Eye (tissue), 1 donor: ENCODE results near the gene CHRND.

Source experiments
- DNase-seq: peaks from one replicate; pipeline ENCODE4 v3.0.0-alpha.2; 2015

CHRND gene

GRCh38 chr2:232488097-232488711 lies 37.8 kb upstream of the CHRND start:
- peak; percentile 52 for DNase-seq

- no peak for DNase-seq
Measured at GRCh38 chr2:232488721-232489300, 37.1 kb upstream of the CHRND start.

- no peak for DNase-seq
Measured at GRCh38 chr2:232489516-232490220, 36.3 kb upstream of the CHRND start.

DNA sequence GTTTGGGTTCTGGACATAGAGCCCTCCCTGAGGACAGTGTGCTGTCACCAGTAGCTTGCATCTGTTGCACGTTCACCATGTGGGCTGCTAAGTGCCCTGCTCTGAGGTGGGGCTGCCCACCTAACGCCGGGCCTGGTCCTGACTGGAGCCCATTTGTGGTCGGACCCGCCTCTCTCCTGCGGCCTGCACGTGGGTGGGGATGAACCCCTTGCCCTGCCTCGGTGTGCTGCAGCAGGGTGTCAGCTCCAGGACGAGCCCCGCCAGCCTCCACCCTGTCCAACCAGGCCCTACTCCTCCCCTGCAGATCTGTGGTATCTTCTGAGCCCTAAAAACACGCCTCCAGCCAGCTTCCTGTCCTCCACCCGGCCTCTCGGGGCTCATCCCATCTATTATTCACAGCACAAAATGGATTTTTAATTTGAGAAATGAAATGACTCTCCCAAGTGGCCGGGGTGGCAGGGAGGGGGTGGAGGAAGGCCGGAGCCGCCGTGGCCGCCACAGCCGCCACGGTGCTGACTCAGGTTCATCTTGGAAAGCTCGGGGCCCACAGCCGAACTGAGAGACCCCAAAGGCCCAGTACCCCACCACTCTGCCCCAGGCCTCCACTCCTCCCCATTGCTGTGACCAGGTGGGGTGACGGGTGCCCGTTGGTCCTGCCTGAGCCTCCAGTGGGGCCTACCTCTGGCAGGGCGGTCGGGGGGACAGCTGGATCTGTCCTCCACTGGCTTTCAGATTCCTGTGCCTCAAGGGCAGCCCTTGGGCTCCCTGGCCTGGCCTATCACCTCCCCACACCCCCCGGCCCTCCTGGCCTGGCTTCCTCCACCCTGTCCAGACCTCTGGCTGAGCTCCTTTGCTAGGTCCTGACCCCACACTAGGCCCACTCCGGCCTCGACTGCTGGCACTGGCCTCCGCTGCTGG lies 35.5 kb upstream of the CHRND start:
- DNase-seq, result peak; percentile 48

DNA sequence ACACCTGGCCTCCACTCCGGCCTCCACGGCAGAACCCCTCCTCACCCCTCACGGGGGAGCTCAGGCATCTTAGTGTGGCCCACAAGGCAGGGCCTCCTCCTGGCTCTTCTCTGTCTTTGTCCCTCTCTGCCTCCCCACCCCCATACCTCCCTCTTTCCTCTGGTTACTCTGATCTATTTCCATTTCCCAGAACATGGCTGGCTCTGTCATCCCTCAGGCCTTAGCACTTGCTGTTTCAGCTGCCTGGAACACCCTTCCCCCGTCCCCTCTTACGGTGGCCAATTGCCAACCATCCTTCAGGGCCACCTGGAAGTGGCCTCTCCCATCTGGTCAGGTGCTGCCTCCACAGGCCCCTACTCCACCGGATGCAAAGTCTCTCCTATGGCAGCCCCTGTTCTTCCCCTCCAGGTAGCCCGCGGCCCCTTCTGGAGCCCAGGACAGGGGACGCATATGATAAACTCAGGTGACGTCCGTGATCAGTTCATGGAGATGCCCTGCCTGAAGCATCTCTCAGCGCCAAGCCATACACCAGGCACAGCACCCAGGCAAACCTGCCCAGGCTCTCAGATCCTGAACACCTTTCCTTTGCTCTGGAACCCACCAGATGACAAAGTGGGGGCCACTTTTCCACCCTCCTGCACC lies 34.7 kb upstream of the CHRND start:
- DNase-seq, result no peak

DNA sequence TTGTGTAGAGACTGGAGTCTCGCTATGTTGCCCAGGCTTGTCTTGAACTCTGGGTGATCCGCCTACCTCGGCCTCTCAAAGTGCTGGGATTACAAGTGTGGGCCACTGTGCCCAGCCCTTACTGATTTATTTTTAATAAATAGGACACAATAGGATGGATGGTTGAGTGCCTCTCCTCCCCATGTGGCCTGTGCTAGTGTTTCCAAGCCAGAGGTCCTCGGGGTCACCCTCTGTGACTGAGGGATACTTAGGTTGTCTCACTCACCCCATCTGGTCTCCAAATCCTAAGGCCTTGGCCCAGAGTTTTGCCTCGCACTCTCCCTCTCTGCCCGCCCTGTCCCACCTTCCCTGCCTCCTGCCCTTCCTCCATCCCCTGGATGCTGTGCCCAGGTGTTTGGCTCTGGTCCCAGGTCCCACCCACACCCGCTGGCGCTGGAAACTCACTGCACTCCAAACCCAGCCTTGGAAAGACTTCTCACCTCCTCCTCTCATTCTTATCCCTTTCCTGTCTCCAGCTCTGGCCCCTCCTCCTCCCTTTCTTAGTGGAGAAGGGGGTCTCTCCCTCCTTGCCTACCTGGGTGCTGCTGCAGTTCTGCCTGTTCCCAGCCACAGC lies 33.6 kb upstream of the CHRND start:
- DNase-seq, result no peak

DNA sequence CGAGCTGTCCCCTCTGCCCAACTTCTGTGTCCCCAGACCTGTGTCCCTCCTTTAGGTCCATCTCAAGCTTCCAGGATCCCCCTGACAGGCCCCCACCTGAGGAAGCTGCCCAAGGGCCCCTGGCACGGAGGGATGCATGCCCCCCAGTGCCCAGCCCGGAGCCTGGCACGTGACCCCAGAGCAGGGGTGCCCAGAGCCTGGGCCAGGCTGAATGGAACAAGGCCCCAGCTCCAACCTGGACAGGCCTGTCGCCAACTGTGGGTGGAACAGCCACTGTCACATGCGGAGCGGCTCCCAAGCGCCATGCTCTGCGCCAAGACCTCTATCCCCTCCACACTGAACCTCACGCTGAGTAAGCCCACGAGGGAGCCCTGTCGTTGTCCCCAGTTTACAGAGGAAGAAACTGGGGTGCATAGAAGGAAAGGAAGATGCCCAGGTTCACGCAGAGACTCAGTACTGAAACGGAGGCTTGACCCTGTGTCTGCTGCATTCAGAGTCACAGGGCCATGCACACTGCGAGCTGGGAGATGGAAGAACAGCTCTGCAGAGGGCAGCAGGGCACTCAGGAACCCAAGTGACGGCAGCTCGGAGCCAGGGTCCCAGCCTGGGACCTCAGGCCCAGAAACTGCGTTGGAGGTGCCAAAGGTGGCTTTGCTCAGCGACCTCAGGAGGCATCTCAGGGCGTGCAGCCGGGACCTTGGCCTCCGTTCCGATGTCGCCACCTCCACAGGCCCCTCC lies 32.8 kb upstream of the CHRND start:
- DNase-seq, result no peak

DNA sequence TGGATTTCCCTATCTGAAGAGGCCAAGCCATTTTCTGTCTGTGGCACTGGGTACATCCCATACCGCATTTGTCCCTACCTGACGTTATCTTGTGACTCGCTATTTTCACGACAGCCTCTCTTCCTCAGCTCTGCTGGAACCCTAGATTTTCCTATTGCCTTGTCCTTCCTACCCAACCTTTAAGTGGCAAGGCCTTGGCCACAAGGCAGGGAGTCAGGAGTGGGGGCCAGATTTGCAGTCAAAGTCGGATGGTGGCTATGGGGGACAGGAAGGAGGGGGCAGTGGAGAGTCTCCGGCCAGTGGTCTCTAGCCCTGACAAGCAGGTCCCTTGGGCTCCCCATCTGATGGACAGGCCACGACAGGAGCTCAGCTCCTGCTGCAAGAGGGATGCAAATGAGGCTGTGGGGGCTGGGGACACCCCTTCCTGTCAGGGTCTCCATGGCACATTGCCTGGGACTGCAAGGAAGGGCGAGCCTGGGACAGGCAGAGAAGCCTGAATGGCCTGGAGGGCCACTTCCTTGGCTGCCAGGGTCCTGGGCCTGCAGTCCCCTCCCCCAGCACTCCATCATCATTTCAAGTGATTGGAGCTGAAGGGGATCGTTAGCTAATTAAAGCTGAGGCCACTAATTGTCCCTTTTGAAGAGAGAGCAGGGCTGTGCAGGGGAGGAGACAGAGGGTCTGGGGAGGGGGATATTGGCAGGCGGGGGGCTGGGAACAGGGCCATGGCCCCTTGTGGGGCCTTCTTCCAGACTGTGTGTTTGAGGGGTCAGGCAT lies 32.1 kb upstream of the CHRND start:
- DNase-seq, result peak; percentile 71

GRCh38 chr2:232494542-232494941 lies 31.4 kb upstream of the CHRND start:
- DNase-seq, result no peak

GRCh38 chr2:232495292-232495691 lies 30.7 kb upstream of the CHRND start:
- no peak for DNase-seq

DNA sequence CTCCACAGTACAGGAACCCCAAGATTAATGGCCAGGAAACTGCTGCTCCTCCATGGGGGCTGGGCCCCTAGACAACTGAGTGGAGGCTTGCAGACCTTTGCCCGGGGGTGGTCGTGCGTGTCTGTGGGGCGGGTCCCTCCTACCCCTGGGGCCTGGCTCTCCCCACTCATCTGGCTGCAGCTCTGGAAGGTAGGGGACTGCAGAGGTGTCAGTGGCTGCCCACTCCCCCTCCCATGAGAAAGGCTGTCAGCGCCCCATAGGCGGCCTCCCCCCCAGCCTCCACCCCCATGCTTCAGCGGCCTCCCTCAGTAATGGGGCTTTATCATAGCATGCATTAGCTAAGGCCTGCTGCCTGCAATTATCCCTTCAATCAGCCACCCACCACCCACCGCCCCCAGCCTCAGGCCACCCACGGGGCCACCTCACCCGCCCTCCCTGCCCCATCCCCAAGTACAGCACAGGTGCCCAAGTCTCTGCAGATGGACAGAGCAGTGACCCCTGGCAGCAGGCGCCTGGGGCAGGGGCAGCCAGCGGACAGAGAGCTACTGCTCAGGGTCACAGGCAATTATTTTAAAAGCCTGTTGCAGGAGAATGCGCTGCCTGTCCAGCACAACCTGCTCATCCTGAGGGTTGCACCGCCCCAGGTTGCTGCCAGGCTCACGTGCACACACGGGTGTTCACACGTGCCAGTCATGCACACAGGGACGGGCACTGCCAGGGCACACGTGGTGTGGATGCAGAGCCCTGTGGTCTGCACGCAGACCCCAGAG lies 29.3 kb upstream of the CHRND start:
- peak; percentile 50 for DNase-seq

DNA sequence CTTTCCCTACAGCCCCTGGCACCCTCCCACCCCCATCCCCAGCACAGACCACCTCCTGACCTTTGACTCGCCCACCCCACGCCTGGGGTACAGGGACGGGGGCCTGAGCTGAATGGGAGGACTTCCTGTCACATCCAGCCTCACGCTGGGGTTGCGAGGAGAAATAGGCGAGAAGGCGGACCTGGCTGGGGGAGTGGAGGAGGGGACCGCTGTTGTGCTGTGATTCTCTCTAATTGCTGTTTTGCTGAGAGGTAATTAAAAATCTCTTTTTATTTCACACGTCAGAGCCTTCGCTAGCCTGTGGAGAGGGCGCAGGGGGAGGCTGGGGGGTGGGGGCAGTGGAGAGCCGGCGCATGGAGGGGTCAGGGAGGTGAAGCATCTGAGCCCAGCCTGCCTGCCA lies 28.6 kb upstream of the CHRND start:
- DNase-seq, result peak; percentile 46

DNA sequence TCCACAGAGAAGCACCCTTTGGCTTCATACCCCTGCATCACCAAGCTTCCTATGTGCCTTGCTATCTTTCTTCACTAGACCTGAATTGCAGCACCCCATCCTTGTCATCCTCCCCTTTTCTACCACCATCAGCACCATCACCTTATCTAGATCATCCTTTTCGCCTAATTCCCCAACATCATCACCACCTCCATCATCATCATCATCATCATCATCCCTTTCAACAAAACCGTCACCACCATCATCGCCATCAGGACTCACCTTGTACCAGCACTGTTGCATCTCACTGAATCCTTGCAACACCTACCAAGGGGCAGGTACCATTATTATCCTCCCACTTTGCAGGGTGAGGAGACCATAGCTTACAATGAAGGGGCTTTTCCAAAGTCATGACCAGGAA lies 27.5 kb upstream of the CHRND start:
- DNase-seq, result no peak

GRCh38 chr2:232501331-232501771 lies 24.6 kb upstream of the CHRND start:
- peak; percentile 36 for DNase-seq

DNA sequence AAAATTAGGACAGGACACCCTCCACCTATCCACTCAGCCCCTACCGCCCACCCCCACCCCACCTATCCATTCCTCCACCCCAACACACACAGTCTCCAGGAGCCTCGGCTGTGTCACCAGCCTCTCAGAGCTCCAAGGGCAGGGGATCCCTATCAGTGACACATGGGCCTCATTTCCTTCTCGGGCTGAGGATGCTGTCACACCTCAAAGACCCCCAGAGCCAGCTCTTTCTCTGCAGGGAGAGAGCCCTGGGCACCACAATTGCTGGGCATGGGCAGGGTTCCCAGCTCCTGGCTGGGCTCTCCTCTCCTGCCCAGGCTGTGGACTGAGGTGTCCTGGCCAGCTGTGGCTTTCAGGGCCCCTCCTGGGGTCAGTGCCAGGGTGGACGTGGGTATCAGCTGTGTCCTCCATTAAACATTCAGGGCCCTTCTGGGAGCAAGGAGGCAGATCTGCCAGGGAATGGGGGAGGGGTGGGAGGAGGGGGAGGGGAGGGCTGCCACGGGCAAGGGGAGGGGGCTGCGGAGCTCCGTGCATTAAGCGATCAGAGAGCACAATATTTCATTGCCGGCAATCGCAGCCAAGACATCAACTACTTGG lies 24.1 kb upstream of the CHRND start:
- DNase-seq, result no peak

- peak; percentile 77 for DNase-seq
Measured at GRCh38 chr2:232502511-232502910, 23.4 kb upstream of the CHRND start.

- peak; percentile 89 for DNase-seq
Measured at GRCh38 chr2:232502911-232503808, 22.8 kb upstream of the CHRND start.

- peak; percentile 81 for DNase-seq
Measured at GRCh38 chr2:232503809-232504323, 22.1 kb upstream of the CHRND start.
